ENCODE data around the gene GPR157.

GPR157 gene

DNA sequence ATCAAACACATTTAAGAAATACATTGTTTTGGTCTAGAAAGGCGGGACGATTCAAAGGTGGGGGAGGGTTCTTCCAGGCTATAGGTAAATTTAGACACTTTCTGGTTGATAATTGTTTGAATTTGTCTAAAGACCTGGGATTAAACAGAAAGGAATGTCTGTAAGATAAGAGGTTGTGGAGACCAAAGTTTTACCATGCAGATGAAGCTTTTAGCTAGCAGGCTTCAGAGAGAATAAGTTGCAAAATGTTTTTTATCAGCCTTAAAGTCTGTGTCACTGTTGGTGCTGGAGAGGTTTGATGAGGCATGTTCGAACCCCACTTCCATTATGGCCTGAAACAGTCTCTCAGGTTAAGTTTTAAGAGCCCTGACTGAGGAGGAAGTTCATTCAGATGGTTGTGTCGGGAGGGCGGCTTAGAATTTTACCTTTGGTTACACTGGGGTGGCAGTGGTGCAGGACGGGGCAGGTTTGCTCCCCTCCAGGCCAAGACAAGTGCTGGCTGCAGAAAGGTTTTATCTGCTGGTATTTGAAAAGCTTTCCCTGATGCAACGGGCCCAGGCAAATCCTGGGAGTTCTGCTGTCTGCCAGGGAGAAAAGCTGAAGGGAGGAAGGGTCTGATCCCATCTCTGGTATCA, 43.5 kb downstream of the GPR157 start:
- Histone ChIP-seq H3K4me3 (ENCODE audit: low read depth, low read length) (no peak overlapping the region), H3K4me1 (no peaks in the 10 kb centered on the region), H3K27me3 (no peaks in the 10 kb centered on the region), H3K9me3 (no peaks in the 10 kb centered on the region), H3K36me3 (no peaks in the 10 kb centered on the region)
- DNase-seq = no peak
- TF ChIP-seq, protein P1, sequence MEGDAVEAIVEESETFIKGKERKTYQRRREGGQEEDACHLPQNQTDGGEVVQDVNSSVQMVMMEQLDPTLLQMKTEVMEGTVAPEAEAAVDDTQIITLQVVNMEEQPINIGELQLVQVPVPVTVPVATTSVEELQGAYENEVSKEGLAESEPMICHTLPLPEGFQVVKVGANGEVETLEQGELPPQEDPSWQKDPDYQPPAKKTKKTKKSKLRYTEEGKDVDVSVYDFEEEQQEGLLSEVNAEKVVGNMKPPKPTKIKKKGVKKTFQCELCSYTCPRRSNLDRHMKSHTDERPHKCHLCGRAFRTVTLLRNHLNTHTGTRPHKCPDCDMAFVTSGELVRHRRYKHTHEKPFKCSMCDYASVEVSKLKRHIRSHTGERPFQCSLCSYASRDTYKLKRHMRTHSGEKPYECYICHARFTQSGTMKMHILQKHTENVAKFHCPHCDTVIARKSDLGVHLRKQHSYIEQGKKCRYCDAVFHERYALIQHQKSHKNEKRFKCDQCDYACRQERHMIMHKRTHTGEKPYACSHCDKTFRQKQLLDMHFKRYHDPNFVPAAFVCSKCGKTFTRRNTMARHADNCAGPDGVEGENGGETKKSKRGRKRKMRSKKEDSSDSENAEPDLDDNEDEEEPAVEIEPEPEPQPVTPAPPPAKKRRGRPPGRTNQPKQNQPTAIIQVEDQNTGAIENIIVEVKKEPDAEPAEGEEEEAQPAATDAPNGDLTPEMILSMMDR (IDR thresholded peaks at IDR 0.05; ENCODE audit: low read depth, low read length) = no peak

DNA sequence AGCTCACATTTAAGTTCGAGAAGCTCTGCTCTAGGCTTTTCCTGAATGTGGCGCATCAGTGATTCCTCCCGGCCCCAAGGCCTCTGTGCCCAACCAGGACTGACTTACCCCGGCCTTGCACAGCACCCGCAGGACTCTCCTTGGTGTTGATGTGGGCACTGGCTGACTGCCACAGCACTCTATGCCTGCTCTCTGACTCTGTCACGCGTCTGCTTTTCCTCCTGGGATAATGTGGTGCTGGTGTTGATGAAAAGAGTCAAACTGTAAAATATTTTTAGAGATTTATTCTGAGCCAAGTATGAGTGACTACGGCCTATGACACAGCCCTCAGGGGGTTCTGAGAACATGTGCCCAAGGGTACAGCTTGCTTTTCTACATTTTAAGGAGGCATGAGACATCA, 44.0 kb downstream of the GPR157 start:
- H3K4me3 ChIP-seq (ENCODE audit: low read depth, low read length) = no peak overlapping the region
- H3K36me3 ChIP-seq = no peaks in the 10 kb centered on the region
- DNase-seq = no peak
- H3K27me3 ChIP-seq = no peaks in the 10 kb centered on the region
- H3K9me3 ChIP-seq = no peaks in the 10 kb centered on the region
- H3K4me1 ChIP-seq = no peaks in the 10 kb centered on the region
- TF ChIP-seq, protein P1 (IDR thresholded peaks at IDR 0.05; ENCODE audit: low read depth, low read length) = no peak

DNA sequence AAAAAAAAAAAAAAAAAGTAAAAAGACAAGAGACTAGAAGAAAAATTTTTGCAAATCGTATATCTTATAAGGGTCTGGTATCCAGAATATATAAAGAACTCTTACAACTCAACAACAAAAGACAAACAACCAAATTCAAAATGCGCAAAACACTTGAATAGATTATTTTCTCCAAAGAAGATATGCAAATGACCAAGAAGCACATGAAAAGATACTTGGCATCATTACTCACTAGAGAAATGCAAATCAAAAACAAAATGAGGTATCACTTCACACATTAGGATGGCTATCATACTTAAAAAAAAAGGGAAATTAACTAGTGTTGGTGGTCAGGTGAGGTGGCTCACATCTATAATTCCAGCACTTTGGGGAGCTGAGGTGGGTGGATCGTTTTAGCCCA, 47.4 kb downstream of the GPR157 start:
- DNase-seq = no peak
- TF ChIP-seq, protein P1 (IDR thresholded peaks at IDR 0.05; ENCODE audit: low read depth, low read length) = no peak
- H3K27me3 ChIP-seq = no peaks in the 10 kb centered on the region
- H3K4me3 ChIP-seq (ENCODE audit: low read depth, low read length) = no peak overlapping the region
- no peaks in the 10 kb centered on the region for H3K4me1 ChIP-seq
- H3K9me3 ChIP-seq = no peaks in the 10 kb centered on the region
- no peaks in the 10 kb centered on the region for H3K36me3 ChIP-seq

DNA sequence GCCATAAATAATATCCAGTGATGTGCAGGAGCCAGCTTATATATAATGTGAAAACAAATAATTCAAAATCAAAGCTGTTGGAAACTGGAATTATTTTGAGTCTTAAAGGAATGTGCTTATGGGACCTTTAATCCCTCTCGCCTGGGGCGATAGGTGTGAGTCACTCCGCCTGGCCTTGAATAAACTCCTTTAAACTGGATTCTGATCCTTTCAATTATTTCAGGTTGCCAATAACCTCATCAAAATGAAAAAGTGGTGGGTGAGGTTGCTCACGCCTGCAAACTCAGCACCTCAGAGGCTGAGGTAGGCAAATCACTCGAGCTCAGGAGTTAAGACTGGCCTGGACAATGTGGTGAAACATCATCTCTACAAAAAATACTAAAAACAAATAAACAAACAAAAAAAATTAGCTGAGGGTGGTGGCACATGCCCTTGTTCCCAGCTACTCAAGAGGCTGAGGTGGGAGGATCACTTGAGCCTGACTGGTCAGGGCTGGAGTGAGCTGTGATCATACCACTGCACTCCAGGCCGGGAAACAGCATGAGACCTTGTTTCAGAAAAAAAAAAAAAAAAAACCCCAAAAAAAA, 48.1 kb downstream of the GPR157 start:
- H3K9me3 ChIP-seq = no peaks in the 10 kb centered on the region
- TF ChIP-seq, protein P1 (IDR thresholded peaks at IDR 0.05; ENCODE audit: low read depth, low read length) = no peak
- H3K4me1 ChIP-seq = no peaks in the 10 kb centered on the region
- no peak for DNase-seq
- H3K27me3 ChIP-seq = no peaks in the 10 kb centered on the region
- no peaks in the 10 kb centered on the region for H3K36me3 ChIP-seq
- no peak overlapping the region for H3K4me3 ChIP-seq (ENCODE audit: low read depth, low read length)

DNA sequence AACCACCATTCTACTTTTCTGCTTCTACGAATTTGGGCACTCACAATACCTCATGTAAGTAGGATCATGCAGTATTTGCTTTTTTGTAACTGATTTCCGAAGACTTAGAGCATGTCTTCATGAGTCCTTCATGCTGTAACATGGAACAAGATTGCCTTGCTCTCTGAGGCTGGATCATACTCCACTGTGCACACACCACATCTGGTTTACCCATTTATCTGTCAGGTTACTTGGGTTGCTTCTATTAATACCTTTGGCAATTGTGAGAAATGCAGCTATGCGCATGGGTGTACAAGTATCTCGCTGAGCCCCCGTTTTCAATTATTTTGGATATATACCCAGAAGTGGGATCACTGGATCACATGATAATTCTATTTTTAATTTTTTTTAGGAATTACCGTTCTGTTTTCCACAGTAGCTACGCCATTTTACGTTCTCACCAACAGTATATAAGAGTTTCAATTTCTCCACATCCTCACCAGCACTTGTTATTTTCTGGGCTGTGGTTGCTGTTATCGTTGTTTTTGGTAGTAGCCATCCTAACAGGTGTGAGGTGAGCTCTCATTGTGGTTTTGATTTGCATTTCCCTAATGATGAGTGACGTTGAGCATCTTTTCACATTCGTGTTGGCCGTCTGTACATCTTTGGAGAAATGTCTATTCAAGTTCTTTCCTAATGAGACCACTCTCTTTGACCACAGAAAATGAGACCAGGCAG, 48.8 kb downstream of the GPR157 start:
- Histone ChIP-seq H3K27me3 (no peaks in the 10 kb centered on the region), H3K9me3 (no peaks in the 10 kb centered on the region), H3K36me3 (no peaks in the 10 kb centered on the region), H3K4me1 (no peaks in the 10 kb centered on the region), H3K4me3 (ENCODE audit: low read depth, low read length) (no peak overlapping the region)
- DNase-seq = no peak
- TF ChIP-seq, protein P1 (IDR thresholded peaks at IDR 0.05; ENCODE audit: low read depth, low read length) = no peak

All from BE2C (cell line).